ENCODE results near the gene INPP4B.

Gene INPP4B

GRCh38 chr4:142271832-142272231 lies 574.3 kb downstream of the INPP4B start:
- DNase-seq = no peak

- no peak for DNase-seq
Observed at GRCh38 chr4:142267101-142267500, 579.0 kb downstream of the INPP4B start.

GRCh38 chr4:142265946-142266345 lies 580.2 kb downstream of the INPP4B start:
- DNase-seq = no peak

GRCh38 chr4:142265536-142265935 lies 580.6 kb downstream of the INPP4B start:
- DNase-seq = no peak

GRCh38 chr4:142264961-142265360 lies 581.1 kb downstream of the INPP4B start:
- no peak for DNase-seq

GRCh38 chr4:142262956-142263355 lies 583.1 kb downstream of the INPP4B start:
- no peak for DNase-seq

GRCh38 chr4:142248946-142249345 lies 597.2 kb downstream of the INPP4B start:
- DNase-seq = no peak

GRCh38 chr4:142243255-142243654 lies 602.8 kb downstream of the INPP4B start:
- DNase-seq = no peak

- no peak for DNase-seq
Observed at GRCh38 chr4:142242156-142242555, 603.9 kb downstream of the INPP4B start.

GRCh38 chr4:142238589-142238988 lies 607.5 kb downstream of the INPP4B start:
- no peak for DNase-seq

GRCh38 chr4:142236268-142236667 lies 609.8 kb downstream of the INPP4B start:
- DNase-seq = no peak

- DNase-seq = no peak
Observed at GRCh38 chr4:142231787-142232186, 614.3 kb downstream of the INPP4B start.

- DNase-seq = no peak
Observed at GRCh38 chr4:142230991-142231390, 615.1 kb downstream of the INPP4B start.

GRCh38 chr4:142226014-142226413 lies 620.1 kb downstream of the INPP4B start:
- DNase-seq = no peak

- no peak for DNase-seq
Observed at GRCh38 chr4:142222127-142222526, 624.0 kb downstream of the INPP4B start.

- no peak for DNase-seq
Observed at GRCh38 chr4:142218726-142219125, 627.4 kb downstream of the INPP4B start.

GRCh38 chr4:142211444-142211843 lies 634.7 kb downstream of the INPP4B start:
- no peak for DNase-seq

- no peak for DNase-seq
Observed at GRCh38 chr4:142203505-142203904, 642.6 kb downstream of the INPP4B start.

GRCh38 chr4:142202404-142203332 lies 643.4 kb downstream of the INPP4B start:
- no peak for DNase-seq

- DNase-seq = no peak
Observed at GRCh38 chr4:142201041-142201440, 645.1 kb downstream of the INPP4B start.

GRCh38 chr4:142194905-142195304 lies 651.2 kb downstream of the INPP4B start:
- DNase-seq = no peak

GRCh38 chr4:142191901-142192300 lies 654.2 kb downstream of the INPP4B start:
- no peak for DNase-seq

GRCh38 chr4:142181021-142181420 lies 665.1 kb downstream of the INPP4B start:
- DNase-seq = no peak

GRCh38 chr4:142169216-142169615 lies 676.9 kb downstream of the INPP4B start:
- DNase-seq = no peak

- DNase-seq = no peak
Observed at GRCh38 chr4:142168181-142168580, 677.9 kb downstream of the INPP4B start.

Measured in activated gamma-delta T cell treated with Interleukin-2 at 50 U/mL for 16 hours (primary cell).